AG04450 (cell line): ENCODE data around the gene NXPH4. TPM values are rescaled to one million over a fixed set of nuclear protein-coding genes. Genes with fewer than 3 reads are reported as not detected.

Experiments used
- CTCF ChIA-PET: fragments of 300-600, 350-600 bp; formaldehyde crosslinking; extraction: SDS; loops from one replicate; lab custom pipeline; 2022; ENCODE audit warnings: antibody characterized with exemption, inconsistent platforms; lab: Charles Lee
- POLR2A ChIA-PET: fragments of 350-600 bp; formaldehyde crosslinking; extraction: SDS; loops from one replicate; lab custom pipeline; 2021; ENCODE audit warnings: antibody characterized with exemption, inconsistent platforms; lab: Yijun Ruan, JAX
- DNase-seq: peaks from one replicate; pipeline ENCODE4 v3.0.0-alpha.2; 2011; ENCODE audit warnings: low read depth, low spot score
- H3K27ac ChIP-seq: one replicate; pipeline ENCODE4 v1.5.1; 2012; ENCODE audit warnings: low read depth, low read length, control low read depth
- H3K27me3 ChIP-seq: one replicate; pipeline ENCODE4 v1.6.0; 2012; ENCODE audit warnings: low read length; ENCODE audit not compliant: control insufficient read depth, insufficient read depth
- H3K4me3 ChIP-seq: 2 replicates; pipeline ENCODE4 v1.5.1; 2011; ENCODE audit warnings: mild to moderate bottlenecking, low read depth, low read length, control low read depth
- H3K9me3 ChIP-seq: 2 replicates; pipeline ENCODE4 v1.5.1; 2012; ENCODE audit warnings: low read length; ENCODE audit not compliant: control insufficient read depth, insufficient read depth
- CTCF ChIP-seq: IDR thresholded peaks from 2 replicates; pipeline ENCODE4 v1.5.1; 2011; ENCODE audit warnings: low read depth, low read length, control low read depth, inconsistent platforms
- polyA plus RNA-seq: library from polyadenylated mRNA; depleted of rRNA; stranded (reverse); fragments of >200 nt; gene quantifications from 2 replicates; pipeline ENCODE4 v1.2.3, GENCODE V29; 2011

Gene NXPH4
- polyA plus RNA-seq, 1 experiment, result 0.79 TPM

- Histone ChIP-seq H3K9me3 (no peaks in the 10 kb centered on the region; the same call in 1 of the 2 replicates), H3K27me3 (no peaks in the 10 kb centered on the region), H3K27ac (no peak overlapping the region), H3K4me3 (no peak overlapping the region)
- CTCF ChIA-PET, result interaction anchor here (1.2 kb wide), 1 partner anchor 16 kb away, joined by 3 read pairs; no protein-coding TSS in a partner anchor
- POLR2A ChIA-PET, result interaction anchor here (0.6 kb wide), 2 partner anchors 70 to 339 kb away, joined by 8 to 14 read pairs; no protein-coding TSS in a partner anchor
- no peak for TF ChIP-seq CTCF
- DNase-seq, result no peak
These were observed 18.3 kb upstream of the NXPH4 start for GRCh38 chr12:57198329-57198728.

GRCh38 chr12:57199191-57199590 is 17.4 kb upstream of the NXPH4 start:
- H3K4me3 ChIP-seq, result no peak overlapping the region
- H3K27me3 ChIP-seq, result no peaks in the 10 kb centered on the region
- no peak for TF ChIP-seq CTCF
- H3K9me3 ChIP-seq, result no peaks in the 10 kb centered on the region; the same call in 1 of the 2 replicates
- H3K27ac ChIP-seq, result no peak overlapping the region
- CTCF ChIA-PET, result interaction anchor here (1.0 kb wide), 1 partner anchor 15 kb away, joined by 3 read pairs; no protein-coding TSS in a partner anchor
- DNase-seq, result no peak
- POLR2A ChIA-PET, result no interaction called here

GRCh38 chr12:57200497-57200896 is 16.1 kb upstream of the NXPH4 start:
- no peaks in the 10 kb centered on the region; the same call in 1 of the 2 replicates for H3K9me3 ChIP-seq
- POLR2A ChIA-PET, result no interaction called here
- no peak overlapping the region for H3K27ac ChIP-seq
- no peak overlapping the region for H3K4me3 ChIP-seq
- DNase-seq, result no peak
- CTCF ChIA-PET, result no interaction called here
- no peak for TF ChIP-seq CTCF
- no peaks in the 10 kb centered on the region for H3K27me3 ChIP-seq

- no peak for DNase-seq
- H3K27ac ChIP-seq, result no peak overlapping the region
- H3K9me3 ChIP-seq, result no peaks in the 10 kb centered on the region; the same call in 1 of the 2 replicates
- H3K27me3 ChIP-seq, result no peaks in the 10 kb centered on the region
- no peak for TF ChIP-seq CTCF
- ChIA-PET CTCF (interaction anchor here (0.7 kb wide), 1 partner anchor 38 kb away, joined by 3 read pairs; no protein-coding TSS in a partner anchor), POLR2A (no interaction called here)
- no peak overlapping the region for H3K4me3 ChIP-seq
These were observed 15.4 kb upstream of the NXPH4 start for GRCh38 chr12:57201219-57201618.

GRCh38 chr12:57201631-57202030 is 15.0 kb upstream of the NXPH4 start:
- Histone ChIP-seq H3K4me3 (no peak overlapping the region), H3K27me3 (no peaks in the 10 kb centered on the region), H3K27ac (no peak overlapping the region), H3K9me3 (no peaks in the 10 kb centered on the region; the same call in 1 of the 2 replicates)
- TF ChIP-seq CTCF, result no peak
- ChIA-PET CTCF (interaction anchor here (0.7 kb wide), 1 partner anchor 38 kb away, joined by 3 read pairs; no protein-coding TSS in a partner anchor), POLR2A (no interaction called here)
- DNase-seq, result no peak
